ENCODE measurements around the gene TPK1. TPM values are rescaled to one million over a fixed set of nuclear protein-coding genes. Genes with fewer than 3 reads are reported as not detected.

The TPK1 gene
- polyA plus RNA-seq, 1 donor from 2014 or later: 3.5 TPM

DNA sequence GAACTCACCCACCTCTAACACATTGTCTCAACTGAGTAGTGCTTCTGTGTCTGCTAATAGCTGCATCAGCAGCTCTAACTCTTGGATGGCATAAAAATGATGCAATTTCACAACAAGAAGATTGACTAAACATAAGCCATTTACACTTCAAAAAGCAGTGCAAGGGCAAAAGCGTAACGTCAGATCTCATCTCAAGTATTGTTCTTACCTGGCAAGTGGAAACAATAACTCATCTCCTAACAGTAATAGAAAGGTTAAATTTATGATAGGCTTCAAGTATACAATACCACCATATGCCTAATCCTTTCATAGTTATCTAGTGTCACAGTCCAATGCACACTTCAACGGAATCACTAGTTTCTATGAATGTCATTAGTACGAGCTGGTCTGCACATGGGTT lies 14.8 kb downstream of the TPK1 start:
- no peak for TF ChIP-seq SMC3 (conservative IDR thresholded peaks at IDR 0.05; ENCODE audit: poor library complexity)
- peak; percentile 36 for TF ChIP-seq EP300 (conservative IDR thresholded peaks at IDR 0.05; ENCODE audit: poor library complexity, severe bottlenecking)
- no peak for TF ChIP-seq TAF1 (IDR thresholded peaks at IDR 0.05; ENCODE audit: low read depth)
- no peak for TF ChIP-seq RAD21 (conservative IDR thresholded peaks at IDR 0.05)
- TF ChIP-seq EZH2 (IDR thresholded peaks at IDR 0.05; ENCODE audit: borderline replicate concordance, insufficient read depth, low read length, poor library complexity, severe bottlenecking): no peak
- peak; percentile 56 for TF ChIP-seq POLR2AphosphoS5 (IDR thresholded peaks at IDR 0.05)
- TF ChIP-seq, protein P1, sequence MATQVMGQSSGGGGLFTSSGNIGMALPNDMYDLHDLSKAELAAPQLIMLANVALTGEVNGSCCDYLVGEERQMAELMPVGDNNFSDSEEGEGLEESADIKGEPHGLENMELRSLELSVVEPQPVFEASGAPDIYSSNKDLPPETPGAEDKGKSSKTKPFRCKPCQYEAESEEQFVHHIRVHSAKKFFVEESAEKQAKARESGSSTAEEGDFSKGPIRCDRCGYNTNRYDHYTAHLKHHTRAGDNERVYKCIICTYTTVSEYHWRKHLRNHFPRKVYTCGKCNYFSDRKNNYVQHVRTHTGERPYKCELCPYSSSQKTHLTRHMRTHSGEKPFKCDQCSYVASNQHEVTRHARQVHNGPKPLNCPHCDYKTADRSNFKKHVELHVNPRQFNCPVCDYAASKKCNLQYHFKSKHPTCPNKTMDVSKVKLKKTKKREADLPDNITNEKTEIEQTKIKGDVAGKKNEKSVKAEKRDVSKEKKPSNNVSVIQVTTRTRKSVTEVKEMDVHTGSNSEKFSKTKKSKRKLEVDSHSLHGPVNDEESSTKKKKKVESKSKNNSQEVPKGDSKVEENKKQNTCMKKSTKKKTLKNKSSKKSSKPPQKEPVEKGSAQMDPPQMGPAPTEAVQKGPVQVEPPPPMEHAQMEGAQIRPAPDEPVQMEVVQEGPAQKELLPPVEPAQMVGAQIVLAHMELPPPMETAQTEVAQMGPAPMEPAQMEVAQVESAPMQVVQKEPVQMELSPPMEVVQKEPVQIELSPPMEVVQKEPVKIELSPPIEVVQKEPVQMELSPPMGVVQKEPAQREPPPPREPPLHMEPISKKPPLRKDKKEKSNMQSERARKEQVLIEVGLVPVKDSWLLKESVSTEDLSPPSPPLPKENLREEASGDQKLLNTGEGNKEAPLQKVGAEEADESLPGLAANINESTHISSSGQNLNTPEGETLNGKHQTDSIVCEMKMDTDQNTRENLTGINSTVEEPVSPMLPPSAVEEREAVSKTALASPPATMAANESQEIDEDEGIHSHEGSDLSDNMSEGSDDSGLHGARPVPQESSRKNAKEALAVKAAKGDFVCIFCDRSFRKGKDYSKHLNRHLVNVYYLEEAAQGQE (IDR thresholded peaks at IDR 0.05; ENCODE audit: borderline replicate concordance): no peak
- TF ChIP-seq, protein P2, sequence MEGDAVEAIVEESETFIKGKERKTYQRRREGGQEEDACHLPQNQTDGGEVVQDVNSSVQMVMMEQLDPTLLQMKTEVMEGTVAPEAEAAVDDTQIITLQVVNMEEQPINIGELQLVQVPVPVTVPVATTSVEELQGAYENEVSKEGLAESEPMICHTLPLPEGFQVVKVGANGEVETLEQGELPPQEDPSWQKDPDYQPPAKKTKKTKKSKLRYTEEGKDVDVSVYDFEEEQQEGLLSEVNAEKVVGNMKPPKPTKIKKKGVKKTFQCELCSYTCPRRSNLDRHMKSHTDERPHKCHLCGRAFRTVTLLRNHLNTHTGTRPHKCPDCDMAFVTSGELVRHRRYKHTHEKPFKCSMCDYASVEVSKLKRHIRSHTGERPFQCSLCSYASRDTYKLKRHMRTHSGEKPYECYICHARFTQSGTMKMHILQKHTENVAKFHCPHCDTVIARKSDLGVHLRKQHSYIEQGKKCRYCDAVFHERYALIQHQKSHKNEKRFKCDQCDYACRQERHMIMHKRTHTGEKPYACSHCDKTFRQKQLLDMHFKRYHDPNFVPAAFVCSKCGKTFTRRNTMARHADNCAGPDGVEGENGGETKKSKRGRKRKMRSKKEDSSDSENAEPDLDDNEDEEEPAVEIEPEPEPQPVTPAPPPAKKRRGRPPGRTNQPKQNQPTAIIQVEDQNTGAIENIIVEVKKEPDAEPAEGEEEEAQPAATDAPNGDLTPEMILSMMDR (IDR thresholded peaks at IDR 0.05; ENCODE audit: poor library complexity, severe bottlenecking): no peak
- no peak for TF ChIP-seq MXI1 (conservative IDR thresholded peaks at IDR 0.05; ENCODE audit: poor library complexity, severe bottlenecking)

DNA sequence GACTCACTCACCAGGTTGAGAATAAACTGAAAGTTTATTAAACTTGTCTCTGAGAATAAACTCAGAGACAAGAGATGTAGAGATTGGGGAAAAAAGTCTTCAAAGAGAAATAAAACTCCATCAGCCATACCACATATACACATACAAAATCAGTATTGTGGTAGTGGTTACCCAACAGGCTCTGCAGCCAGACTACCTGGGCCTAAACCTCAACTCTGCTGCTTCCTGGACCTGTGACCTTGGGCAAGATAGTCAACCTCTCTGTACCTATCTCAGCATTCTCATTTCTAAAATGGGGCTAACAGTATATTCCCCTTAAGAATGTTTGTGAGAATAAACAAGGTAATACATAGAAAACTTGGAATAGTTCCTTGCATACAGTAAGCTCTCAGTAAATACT lies 15.3 kb downstream of the TPK1 start:
- H3K9ac ChIP-seq (ENCODE audit: low read length): no peak overlapping the region
- H3K4me2 ChIP-seq (ENCODE audit: low read length): no peak overlapping the region
- H3K27me3 ChIP-seq (ENCODE audit: insufficient read depth, low read depth, low read length): no peaks in the 10 kb centered on the region
- peak overlapping the region; percentile 35 for H3K27ac ChIP-seq (ENCODE audit: low read length)
- no peaks in the 10 kb centered on the region for H3K9me2 ChIP-seq (ENCODE audit: insufficient read depth, low read length)
- no peak overlapping the region for H3K4me3 ChIP-seq (ENCODE audit: low read length)
- H3K36me3 ChIP-seq (ENCODE audit: insufficient read depth, low read length): no peaks in the 10 kb centered on the region
- TF ChIP-seq EP300 (conservative IDR thresholded peaks at IDR 0.05; ENCODE audit: poor library complexity, severe bottlenecking): no peak
- no peak for TF ChIP-seq MXI1 (conservative IDR thresholded peaks at IDR 0.05; ENCODE audit: poor library complexity, severe bottlenecking)
- no peak for TF ChIP-seq RAD21 (conservative IDR thresholded peaks at IDR 0.05)
- TF ChIP-seq SMC3 (conservative IDR thresholded peaks at IDR 0.05; ENCODE audit: poor library complexity): no peak
- no peak for TF ChIP-seq POLR2AphosphoS5 (IDR thresholded peaks at IDR 0.05)
- TF ChIP-seq TAF1 (IDR thresholded peaks at IDR 0.05; ENCODE audit: low read depth): no peak
- TF ChIP-seq, protein P1 (IDR thresholded peaks at IDR 0.05; ENCODE audit: borderline replicate concordance): no peak
- TF ChIP-seq, protein P2 (IDR thresholded peaks at IDR 0.05; ENCODE audit: poor library complexity, severe bottlenecking): no peak
- TF ChIP-seq EZH2 (IDR thresholded peaks at IDR 0.05; ENCODE audit: borderline replicate concordance, insufficient read depth, low read length, poor library complexity, severe bottlenecking): no peak
- H2AFZ ChIP-seq (ENCODE audit: low read depth, low read length): no peak overlapping the region
- no peaks in the 10 kb centered on the region for H3K9me3 ChIP-seq (ENCODE audit: low read length)
- H3F3A ChIP-seq (ENCODE audit: insufficient read depth, low read length, poor library complexity, severe bottlenecking): no peaks in the 10 kb centered on the region
- no peaks in the 10 kb centered on the region for H3K79me2 ChIP-seq (replicated peaks; ENCODE audit: insufficient read depth, low read length)
- no peaks in the 10 kb centered on the region for H4K20me1 ChIP-seq (ENCODE audit: insufficient read depth)

More for the DNA sequence above, 14.8 kb downstream of the TPK1 start:
- no peak overlapping the region for H3K4me2 ChIP-seq (ENCODE audit: low read length)
- no peaks in the 10 kb centered on the region for H3F3A ChIP-seq (ENCODE audit: insufficient read depth, low read length, poor library complexity, severe bottlenecking)
- no peaks in the 10 kb centered on the region for H3K79me2 ChIP-seq (replicated peaks; ENCODE audit: insufficient read depth, low read length)
- H2AFZ ChIP-seq (ENCODE audit: low read depth, low read length): no peak overlapping the region
- no peaks in the 10 kb centered on the region for H4K20me1 ChIP-seq (ENCODE audit: insufficient read depth)
- H3K27ac ChIP-seq (ENCODE audit: low read length): peak overlapping the region; percentile 35
- H3K27me3 ChIP-seq (ENCODE audit: insufficient read depth, low read depth, low read length): no peaks in the 10 kb centered on the region
- no peak overlapping the region for H3K4me3 ChIP-seq (ENCODE audit: low read length)
- H3K36me3 ChIP-seq (ENCODE audit: insufficient read depth, low read length): no peaks in the 10 kb centered on the region
- no peak overlapping the region for H3K9ac ChIP-seq (ENCODE audit: low read length)
- no peaks in the 10 kb centered on the region for H3K9me3 ChIP-seq (ENCODE audit: low read length)
- H3K9me2 ChIP-seq (ENCODE audit: insufficient read depth, low read length): no peaks in the 10 kb centered on the region
